GM21528 (cell line): ENCODE results near the gene TTLL7.
"Not testable (repeated sequence)": the region's sequence is repeated elsewhere in the genome, so short reads cannot be mapped to it uniquely, and the experiment has no call there.

Experiments
- ATAC-seq: cut with Tn5 transposase; IDR thresholded peaks from one replicate; pipeline ENCODE4 v1.9.1; 2021; ENCODE audit warnings: mild to moderate bottlenecking, moderate library complexity; ENCODE audit not compliant: unreplicated experiment, low FRiP score

TTLL7 gene

GRCh38 chr1:83934550-83934949, 64.4 kb downstream of the TTLL7 start:
- ATAC-seq, result no peak

GRCh38 chr1:83932693-83933092, 66.2 kb downstream of the TTLL7 start:
- ATAC-seq, result no peak

- no peak for ATAC-seq
Measured at GRCh38 chr1:83932281-83932680, 66.7 kb downstream of the TTLL7 start.

- no peak for ATAC-seq
Measured at GRCh38 chr1:83931658-83932253, 67.2 kb downstream of the TTLL7 start.

GRCh38 chr1:83929184-83929583, 69.7 kb downstream of the TTLL7 start:
- no peak for ATAC-seq

GRCh38 chr1:83928396-83928795, 70.5 kb downstream of the TTLL7 start:
- no peak for ATAC-seq

- no peak for ATAC-seq
Measured at GRCh38 chr1:83927701-83928100, 71.2 kb downstream of the TTLL7 start.

GRCh38 chr1:83927061-83927460, 71.9 kb downstream of the TTLL7 start:
- ATAC-seq, result no peak

- no peak for ATAC-seq
Measured at GRCh38 chr1:83923553-83923952, 75.4 kb downstream of the TTLL7 start.

- ATAC-seq, result no peak
Measured at GRCh38 chr1:83922431-83922830, 76.5 kb downstream of the TTLL7 start.

GRCh38 chr1:83920320-83920719, 78.6 kb downstream of the TTLL7 start:
- no peak for ATAC-seq

GRCh38 chr1:83919872-83920271, 79.1 kb downstream of the TTLL7 start:
- ATAC-seq, result no peak

GRCh38 chr1:83918688-83919285, 80.1 kb downstream of the TTLL7 start:
- no peak for ATAC-seq

- no peak for ATAC-seq
Measured at GRCh38 chr1:83917959-83918358, 81.0 kb downstream of the TTLL7 start.

- not testable (repeated sequence) for ATAC-seq
Measured at GRCh38 chr1:83916094-83916493, 82.8 kb downstream of the TTLL7 start.

- ATAC-seq, result no peak
Measured at GRCh38 chr1:83912876-83913275, 86.1 kb downstream of the TTLL7 start.

- ATAC-seq, result no peak
Measured at GRCh38 chr1:83910461-83910860, 88.5 kb downstream of the TTLL7 start.

GRCh38 chr1:83909687-83910086, 89.2 kb downstream of the TTLL7 start:
- no peak for ATAC-seq

GRCh38 chr1:83905315-83905907, 93.5 kb downstream of the TTLL7 start:
- no peak for ATAC-seq

- no peak for ATAC-seq
Measured at GRCh38 chr1:83901547-83902155, 97.3 kb downstream of the TTLL7 start.

- ATAC-seq, result no peak
Measured at GRCh38 chr1:83900524-83900923, 98.4 kb downstream of the TTLL7 start.

- ATAC-seq, result no peak
Measured at GRCh38 chr1:83897516-83897915, 101.4 kb downstream of the TTLL7 start.
